HCT116 (cell line): ENCODE results near the gene EPHA6. TPM values are rescaled to one million over a fixed set of nuclear protein-coding genes. Genes with fewer than 3 reads are reported as not detected.

Experiments used
- ATAC-seq: fragments of 200-7000 bp; cut with Tn5 transposase; 2 replicates; pipeline ENCODE4 v1.9.1; 2020; ENCODE audit warnings: mild to moderate bottlenecking, moderate library complexity
- BruUV-seq: library from RNA; stranded (reverse); fragments of 400-500 nt; replicated peaks from 2 replicates; lab custom pipeline; 2021; lab: Mats Ljungman, UMichigan
- CTCF ChIA-PET: fragments of 300-600 bp; sonication (Branson Sonifier 250); formaldehyde crosslinking; loops from one replicate; lab custom pipeline; 2021; ENCODE audit warnings: antibody characterized with exemption; lab: Charles Lee
- POLR2A ChIA-PET: fragments of 300-600, 350-600 bp; sonication (Branson Sonifier 250); formaldehyde crosslinking; loops from one replicate; lab custom pipeline; 2021; ENCODE audit warnings: antibody characterized with exemption; lab: Charles Lee
- RAD21 ChIA-PET, 2 experiments: fragments of 300-600 bp; sonication (Branson Sonifier 250); formaldehyde crosslinking; loops; one replicate each; lab custom pipeline; 2023; ENCODE audit warnings: low total read pairs in 2 of 2; ENCODE audit not compliant: uncharacterized antibody in 2 of 2, unreplicated experiment in 2 of 2, low non-redundant PET in 1 of 2; lab: Charles Lee
- DNase-seq: peaks from one replicate; pipeline ENCODE4 v3.0.0-alpha.2; 2010; ENCODE audit warnings: low read depth, low spot score
- H2AFZ ChIP-seq: fragments of 200-600 bp; shearing (Covaris generic), sonication (generic); 2 replicates; pipeline ENCODE4 v1.6.1; 2017; ENCODE audit warnings: low read depth, mixed run types, mixed read lengths, antibody characterized with exemption, low read length; ENCODE audit not compliant: poor library complexity, severe bottlenecking
- H3K27ac ChIP-seq: 2 replicates; pipeline ENCODE4 v1.5.1; 2012; ENCODE audit warnings: low read depth, low read length
- H3K27me3 ChIP-seq: fragments of 200-600 bp; sonication (generic); 2 replicates; pipeline ENCODE4 v1.6.1; 2016; ENCODE audit warnings: mixed run types, low read length, mixed read lengths; ENCODE audit not compliant: insufficient read depth
- H3K36me3 ChIP-seq, 2 experiments: fragments of 200-500 bp in 1 of 2; fragments of 200-600 bp in 1 of 2; sonication (Bioruptor generic) in 1 of 2; sonication (generic) in 1 of 2; 2 replicates each; pipeline versions ENCODE4 v1.5.1 to v1.6.1; 2014 to 2016; ENCODE audit warnings: low read length in 2 of 2, inconsistent platforms in 1 of 2, mixed read lengths in 1 of 2, mixed run types in 1 of 2; ENCODE audit not compliant: insufficient read depth in 2 of 2, control insufficient read depth in 1 of 2
- H3K4me1 ChIP-seq, 2 experiments: fragments of 200-600 bp in 1 of 2; sonication (generic) in 1 of 2; 2 replicates each; pipeline versions ENCODE4 v1.5.1 to v1.6.1; 2012 to 2017; ENCODE audit warnings: low read length in 2 of 2, inconsistent platforms in 1 of 2, mild to moderate bottlenecking in 1 of 2, mixed read lengths in 1 of 2, mixed run types in 1 of 2, moderate library complexity in 1 of 2; ENCODE audit not compliant: insufficient read depth in 2 of 2, control insufficient read depth in 1 of 2
- H3K4me2 ChIP-seq: fragments of 200-600 bp; sonication (generic); 2 replicates; pipeline ENCODE4 v1.6.1; 2017; ENCODE audit warnings: mixed run types, low read length, mixed read lengths
- H3K4me3 ChIP-seq, 2 experiments: fragments of 200-600 bp in 1 of 2; sonication (generic) in 1 of 2; replicated peaks in 1 of 2; 2 replicates each; pipeline ENCODE4 v1.5.1; 2011 to 2016; ENCODE audit warnings: low read length in 2 of 2, control low read depth in 1 of 2, low read depth in 1 of 2, mild to moderate bottlenecking in 1 of 2, mixed read lengths in 1 of 2, mixed run types in 1 of 2
- H3K79me2 ChIP-seq: fragments of 200-600 bp; sonication (generic); 2 replicates; pipeline ENCODE4 v1.6.1; 2017; ENCODE audit warnings: mild to moderate bottlenecking, mixed run types, low read length, moderate library complexity, mixed read lengths; ENCODE audit not compliant: insufficient read depth
- H3K9ac ChIP-seq: fragments of 200-600 bp; sonication (generic); 2 replicates; pipeline ENCODE4 v1.6.1; 2016; ENCODE audit warnings: low read length, mixed read lengths
- H3K9me2 ChIP-seq: fragments of 200-600 bp; sonication (generic), shearing (Covaris generic); 2 replicates; pipeline ENCODE4 v1.6.1; 2017; ENCODE audit warnings: mixed run types, mild to moderate bottlenecking, moderate library complexity; ENCODE audit not compliant: insufficient read depth
- H3K9me3 ChIP-seq, 2 experiments: fragments of 200-500 bp in 1 of 2; fragments of 200-600 bp in 1 of 2; sonication (Bioruptor generic) in 1 of 2; sonication (generic) in 1 of 2; 2 replicates each; pipeline ENCODE4 v1.6.1; 2014 to 2017; ENCODE audit warnings: low read length in 2 of 2, mixed read lengths in 2 of 2, inconsistent platforms in 1 of 2, low read depth in 1 of 2, mild to moderate bottlenecking in 1 of 2, mixed run types in 1 of 2, moderate library complexity in 1 of 2; ENCODE audit not compliant: control insufficient read depth in 1 of 2, insufficient read depth in 1 of 2
- H4K20me1 ChIP-seq: fragments of 200-600 bp; sonication (generic), shearing (Covaris generic); 2 replicates; pipeline ENCODE4 v1.6.1; 2017; ENCODE audit warnings: mixed run types, mild to moderate bottlenecking, moderate library complexity; ENCODE audit not compliant: insufficient read depth
- CBX3 ChIP-seq: IDR thresholded peaks from 2 replicates; pipeline ENCODE4 v1.6.1; 2012; ENCODE audit warnings: low read depth
- CEBPB ChIP-seq: IDR thresholded peaks from 2 replicates; pipeline ENCODE4 v1.6.1; 2012; ENCODE audit warnings: low read depth
- EGR1 ChIP-seq: IDR thresholded peaks from 2 replicates; pipeline ENCODE4 v1.6.1; 2012; ENCODE audit warnings: low read depth
- ELF1 ChIP-seq: IDR thresholded peaks from 2 replicates; pipeline ENCODE4 v1.6.1; 2012; ENCODE audit warnings: low read depth, borderline replicate concordance
- EZH2phosphoT487 ChIP-seq: fragments of 200-600 bp; IDR thresholded peaks from 2 replicates; pipeline ENCODE4 v1.6.1; 2018; ENCODE audit warnings: antibody characterized with exemption, borderline replicate concordance
- FOSL1 ChIP-seq: IDR thresholded peaks from 2 replicates; pipeline ENCODE4 v1.6.1; 2012; ENCODE audit warnings: low read depth
- MAX ChIP-seq: IDR thresholded peaks from 2 replicates; pipeline ENCODE4 v1.6.1; 2012
- POLR2A ChIP-seq: IDR thresholded peaks from 2 replicates; pipeline ENCODE4 v1.7.0; 2011; ENCODE audit warnings: borderline replicate concordance; ENCODE audit not compliant: insufficient read depth, insufficient read length; ENCODE audit errors: extremely low read depth
- REST ChIP-seq: IDR thresholded peaks from 2 replicates; pipeline ENCODE4 v1.6.1; 2012; ENCODE audit warnings: low read depth
- SIN3A ChIP-seq: IDR thresholded peaks from 2 replicates; pipeline ENCODE4 v1.6.1; 2012; ENCODE audit warnings: low read depth
- SP1 ChIP-seq: IDR thresholded peaks from 2 replicates; pipeline ENCODE4 v1.6.1; 2012; ENCODE audit warnings: low read depth
- ZFX ChIP-seq: fragments of 450-650 bp; IDR thresholded peaks from 2 replicates; pipeline ENCODE4 v1.6.1; 2017
- intact Hi-C: fragments of 100-400 bp; cut with micrococcal nuclease; formaldehyde crosslinking; loops from 2 replicates; pipeline ENCODE4 v1.10.0; 2022
- total RNA-seq: library from RNA; stranded (reverse); gene quantifications from one replicate; pipeline ENCODE4 v1.2.1, GENCODE V29; 2021; ENCODE audit not compliant: unreplicated experiment

EPHA6 gene
- total RNA-seq, 1 experiment from 2014 or later, result not detected

- DNase-seq (no peak), ATAC-seq (no peak)
- H3K9ac ChIP-seq, result no peak overlapping the region
- no peaks in the 10 kb centered on the region for H3K4me1 ChIP-seq
- H3K4me2 ChIP-seq, result no peak overlapping the region
- H3K9me2 ChIP-seq, result no peaks in the 10 kb centered on the region
- H4K20me1 ChIP-seq, result no peaks in the 10 kb centered on the region
- CTCF ChIA-PET, result no interaction called here
- H3K27ac ChIP-seq, result no peak overlapping the region
- H3K27me3 ChIP-seq, result no peaks in the 10 kb centered on the region
- intact Hi-C loops, result no loop called here
- H2AFZ ChIP-seq, result no peak overlapping the region
- TF ChIP-seq CEBPB (no peak), EGR1 (no peak), FOSL1 (no peak), ELF1 (no peak), CBX3 (no peak), SP1 (no peak), REST (no peak), POLR2A (no peak), ZFX (no peak), MAX (no peak), SIN3A (no peak), EZH2phosphoT487 (no peak)
- H3K79me2 ChIP-seq, result no peaks in the 10 kb centered on the region
- no TSS peak for BruUV-seq
- H3K36me3 ChIP-seq, result no peaks in the 10 kb centered on the region
- RAD21 ChIA-PET, result no interaction called here
- no peak overlapping the region for H3K4me3 ChIP-seq
- H3K9me3 ChIP-seq, result peaks cover 4 to 7% of the 10 kb centered on the region in 2 experiments; a peak in 2 of 4 replicates
- POLR2A ChIA-PET, result no interaction called here
These were observed 8.1 kb upstream of the EPHA6 start for GRCh38 chr3:96806341-96806740.
